ENCODE measurements around the gene AK2.
A peak's percentile ranks its signal among the peaks of the same experiment; 100 is the strongest.

Gene AK2

DNA sequence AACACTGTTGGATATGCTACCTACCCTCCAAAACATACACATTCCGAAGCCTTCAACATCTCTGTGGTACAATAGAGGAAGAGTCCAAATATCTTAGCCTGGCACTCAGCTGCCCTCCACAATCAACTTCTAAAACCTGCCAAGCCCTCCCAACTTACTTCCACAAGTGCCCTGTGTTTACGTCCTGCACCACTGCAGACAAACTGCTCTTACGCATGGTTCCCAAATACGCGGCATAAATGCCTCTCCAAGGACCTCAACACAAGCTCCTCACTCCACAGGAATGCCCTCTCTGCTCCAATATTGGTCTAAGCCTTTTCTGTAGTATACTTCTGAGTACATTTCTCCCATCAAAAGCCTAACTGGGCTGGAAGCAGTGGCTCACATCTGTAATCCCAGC, 6.8 kb downstream of the AK2 start:
- ChIA-PET CTCF (interaction anchor here (1.0 to 1.1 kb wide), 2 partner anchors 25 to 56 kb away, joined by 3 to 4 read pairs; no protein-coding TSS in a partner anchor), POLR2A (interaction anchor here (0.6 to 2.0 kb wide), 3 partner anchors 51 to 509 kb away, joined by 3 to 7 read pairs (median 6); partner anchors contain the start of gene AZIN2)
- H3K4me1 ChIP-seq (ENCODE audit: control insufficient read depth, insufficient read depth, low read length), result peaks cover 14% of the 10 kb centered on the region
- no peak for TF ChIP-seq ZNF76 (tag by site-specific recombination; IDR thresholded peaks at IDR 0.05; ENCODE audit: borderline replicate concordance, low read depth)
- no peak for TF ChIP-seq HOXC10 (CRISPR knock-in tag; IDR thresholded peaks at IDR 0.05)
- TF ChIP-seq, protein P1, sequence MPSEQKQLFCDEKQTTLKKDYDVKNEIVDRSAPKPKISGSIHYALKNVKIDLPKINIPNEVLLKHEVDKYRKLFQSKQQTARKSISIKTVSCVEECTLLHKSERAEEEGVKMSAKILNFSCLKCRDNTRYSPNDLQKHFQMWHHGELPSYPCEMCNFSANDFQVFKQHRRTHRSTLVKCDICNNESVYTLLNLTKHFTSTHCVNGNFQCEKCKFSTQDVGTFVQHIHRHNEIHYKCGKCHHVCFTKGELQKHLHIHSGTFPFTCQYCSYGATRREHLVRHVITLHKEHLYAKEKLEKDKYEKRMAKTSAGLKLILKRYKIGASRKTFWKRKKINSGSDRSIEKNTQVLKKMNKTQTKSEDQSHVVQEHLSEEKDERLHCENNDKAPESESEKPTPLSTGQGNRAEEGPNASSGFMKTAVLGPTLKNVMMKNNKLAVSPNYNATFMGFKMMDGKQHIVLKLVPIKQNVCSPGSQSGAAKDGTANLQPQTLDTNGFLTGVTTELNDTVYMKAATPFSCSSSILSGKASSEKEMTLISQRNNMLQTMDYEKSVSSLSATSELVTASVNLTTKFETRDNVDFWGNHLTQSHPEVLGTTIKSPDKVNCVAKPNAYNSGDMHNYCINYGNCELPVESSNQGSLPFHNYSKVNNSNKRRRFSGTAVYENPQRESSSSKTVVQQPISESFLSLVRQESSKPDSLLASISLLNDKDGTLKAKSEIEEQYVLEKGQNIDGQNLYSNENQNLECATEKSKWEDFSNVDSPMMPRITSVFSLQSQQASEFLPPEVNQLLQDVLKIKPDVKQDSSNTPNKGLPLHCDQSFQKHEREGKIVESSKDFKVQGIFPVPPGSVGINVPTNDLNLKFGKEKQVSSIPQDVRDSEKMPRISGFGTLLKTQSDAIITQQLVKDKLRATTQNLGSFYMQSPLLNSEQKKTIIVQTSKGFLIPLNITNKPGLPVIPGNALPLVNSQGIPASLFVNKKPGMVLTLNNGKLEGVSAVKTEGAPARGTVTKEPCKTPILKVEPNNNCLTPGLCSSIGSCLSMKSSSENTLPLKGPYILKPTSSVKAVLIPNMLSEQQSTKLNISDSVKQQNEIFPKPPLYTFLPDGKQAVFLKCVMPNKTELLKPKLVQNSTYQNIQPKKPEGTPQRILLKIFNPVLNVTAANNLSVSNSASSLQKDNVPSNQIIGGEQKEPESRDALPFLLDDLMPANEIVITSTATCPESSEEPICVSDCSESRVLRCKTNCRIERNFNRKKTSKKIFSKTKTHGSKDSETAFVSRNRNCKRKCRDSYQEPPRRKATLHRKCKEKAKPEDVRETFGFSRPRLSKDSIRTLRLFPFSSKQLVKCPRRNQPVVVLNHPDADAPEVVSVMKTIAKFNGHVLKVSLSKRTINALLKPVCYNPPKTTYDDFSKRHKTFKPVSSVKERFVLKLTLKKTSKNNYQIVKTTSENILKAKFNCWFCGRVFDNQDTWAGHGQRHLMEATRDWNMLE (tag by site-specific recombination; conservative IDR thresholded peaks at IDR 0.05; ENCODE audit: low read depth), result no peak
- TF ChIP-seq, protein P2, sequence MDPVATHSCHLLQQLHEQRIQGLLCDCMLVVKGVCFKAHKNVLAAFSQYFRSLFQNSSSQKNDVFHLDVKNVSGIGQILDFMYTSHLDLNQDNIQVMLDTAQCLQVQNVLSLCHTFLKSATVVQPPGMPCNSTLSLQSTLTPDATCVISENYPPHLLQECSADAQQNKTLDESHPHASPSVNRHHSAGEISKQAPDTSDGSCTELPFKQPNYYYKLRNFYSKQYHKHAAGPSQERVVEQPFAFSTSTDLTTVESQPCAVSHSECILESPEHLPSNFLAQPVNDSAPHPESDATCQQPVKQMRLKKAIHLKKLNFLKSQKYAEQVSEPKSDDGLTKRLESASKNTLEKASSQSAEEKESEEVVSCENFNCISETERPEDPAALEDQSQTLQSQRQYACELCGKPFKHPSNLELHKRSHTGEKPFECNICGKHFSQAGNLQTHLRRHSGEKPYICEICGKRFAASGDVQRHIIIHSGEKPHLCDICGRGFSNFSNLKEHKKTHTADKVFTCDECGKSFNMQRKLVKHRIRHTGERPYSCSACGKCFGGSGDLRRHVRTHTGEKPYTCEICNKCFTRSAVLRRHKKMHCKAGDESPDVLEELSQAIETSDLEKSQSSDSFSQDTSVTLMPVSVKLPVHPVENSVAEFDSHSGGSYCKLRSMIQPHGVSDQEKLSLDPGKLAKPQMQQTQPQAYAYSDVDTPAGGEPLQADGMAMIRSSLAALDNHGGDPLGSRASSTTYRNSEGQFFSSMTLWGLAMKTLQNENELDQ (tag by site-specific recombination; IDR thresholded peaks at IDR 0.05; ENCODE audit: low read depth), result no peak
- TF ChIP-seq ZNF670 (tag by site-specific recombination; IDR thresholded peaks at IDR 0.05; ENCODE audit: low read depth), result no peak
- TF ChIP-seq, protein P3, sequence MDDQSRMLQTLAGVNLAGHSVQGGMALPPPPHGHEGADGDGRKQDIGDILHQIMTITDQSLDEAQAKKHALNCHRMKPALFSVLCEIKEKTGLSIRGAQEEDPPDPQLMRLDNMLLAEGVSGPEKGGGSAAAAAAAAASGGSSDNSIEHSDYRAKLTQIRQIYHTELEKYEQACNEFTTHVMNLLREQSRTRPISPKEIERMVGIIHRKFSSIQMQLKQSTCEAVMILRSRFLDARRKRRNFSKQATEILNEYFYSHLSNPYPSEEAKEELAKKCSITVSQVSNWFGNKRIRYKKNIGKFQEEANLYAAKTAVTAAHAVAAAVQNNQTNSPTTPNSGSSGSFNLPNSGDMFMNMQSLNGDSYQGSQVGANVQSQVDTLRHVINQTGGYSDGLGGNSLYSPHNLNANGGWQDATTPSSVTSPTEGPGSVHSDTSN (CRISPR knock-in tag; IDR thresholded peaks at IDR 0.05), result no peak
- TF ChIP-seq GLI4 (tag by site-specific recombination; IDR thresholded peaks at IDR 0.05), result no peak
- TF ChIP-seq, protein P4, sequence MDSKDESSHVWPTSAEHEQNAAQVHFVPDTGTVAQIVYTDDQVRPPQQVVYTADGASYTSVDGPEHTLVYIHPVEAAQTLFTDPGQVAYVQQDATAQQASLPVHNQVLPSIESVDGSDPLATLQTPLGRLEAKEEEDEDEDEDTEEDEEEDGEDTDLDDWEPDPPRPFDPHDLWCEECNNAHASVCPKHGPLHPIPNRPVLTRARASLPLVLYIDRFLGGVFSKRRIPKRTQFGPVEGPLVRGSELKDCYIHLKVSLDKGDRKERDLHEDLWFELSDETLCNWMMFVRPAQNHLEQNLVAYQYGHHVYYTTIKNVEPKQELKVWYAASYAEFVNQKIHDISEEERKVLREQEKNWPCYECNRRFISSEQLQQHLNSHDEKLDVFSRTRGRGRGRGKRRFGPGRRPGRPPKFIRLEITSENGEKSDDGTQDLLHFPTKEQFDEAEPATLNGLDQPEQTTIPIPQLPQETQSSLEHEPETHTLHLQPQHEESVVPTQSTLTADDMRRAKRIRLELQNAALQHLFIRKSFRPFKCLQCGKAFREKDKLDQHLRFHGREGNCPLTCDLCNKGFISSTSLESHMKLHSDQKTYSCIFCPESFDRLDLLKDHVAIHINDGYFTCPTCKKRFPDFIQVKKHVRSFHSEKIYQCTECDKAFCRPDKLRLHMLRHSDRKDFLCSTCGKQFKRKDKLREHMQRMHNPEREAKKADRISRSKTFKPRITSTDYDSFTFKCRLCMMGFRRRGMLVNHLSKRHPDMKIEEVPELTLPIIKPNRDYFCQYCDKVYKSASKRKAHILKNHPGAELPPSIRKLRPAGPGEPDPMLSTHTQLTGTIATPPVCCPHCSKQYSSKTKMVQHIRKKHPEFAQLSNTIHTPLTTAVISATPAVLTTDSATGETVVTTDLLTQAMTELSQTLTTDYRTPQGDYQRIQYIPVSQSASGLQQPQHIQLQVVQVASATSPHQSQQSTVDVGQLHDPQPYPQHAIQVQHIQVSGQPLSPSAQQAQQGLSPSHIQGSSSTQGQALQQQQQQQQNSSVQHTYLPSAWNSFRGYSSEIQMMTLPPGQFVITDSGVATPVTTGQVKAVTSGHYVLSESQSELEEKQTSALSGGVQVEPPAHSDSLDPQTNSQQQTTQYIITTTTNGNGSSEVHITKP (tag by site-specific recombination; IDR thresholded peaks at IDR 0.05), result 0 out of 2 replicates have a peak, but pooled peaks have one; percentile 14
- TF ChIP-seq, protein P5, sequence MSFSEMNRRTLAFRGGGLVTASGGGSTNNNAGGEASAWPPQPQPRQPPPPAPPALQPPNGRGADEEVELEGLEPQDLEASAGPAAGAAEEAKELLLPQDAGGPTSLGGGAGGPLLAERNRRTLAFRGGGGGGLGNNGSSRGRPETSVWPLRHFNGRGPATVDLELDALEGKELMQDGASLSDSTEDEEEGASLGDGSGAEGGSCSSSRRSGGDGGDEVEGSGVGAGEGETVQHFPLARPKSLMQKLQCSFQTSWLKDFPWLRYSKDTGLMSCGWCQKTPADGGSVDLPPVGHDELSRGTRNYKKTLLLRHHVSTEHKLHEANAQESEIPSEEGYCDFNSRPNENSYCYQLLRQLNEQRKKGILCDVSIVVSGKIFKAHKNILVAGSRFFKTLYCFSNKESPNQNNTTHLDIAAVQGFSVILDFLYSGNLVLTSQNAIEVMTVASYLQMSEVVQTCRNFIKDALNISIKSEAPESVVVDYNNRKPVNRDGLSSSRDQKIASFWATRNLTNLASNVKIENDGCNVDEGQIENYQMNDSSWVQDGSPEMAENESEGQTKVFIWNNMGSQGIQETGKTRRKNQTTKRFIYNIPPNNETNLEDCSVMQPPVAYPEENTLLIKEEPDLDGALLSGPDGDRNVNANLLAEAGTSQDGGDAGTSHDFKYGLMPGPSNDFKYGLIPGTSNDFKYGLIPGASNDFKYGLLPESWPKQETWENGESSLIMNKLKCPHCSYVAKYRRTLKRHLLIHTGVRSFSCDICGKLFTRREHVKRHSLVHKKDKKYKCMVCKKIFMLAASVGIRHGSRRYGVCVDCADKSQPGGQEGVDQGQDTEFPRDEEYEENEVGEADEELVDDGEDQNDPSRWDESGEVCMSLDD (tag by site-specific recombination; IDR thresholded peaks at IDR 0.05), result no peak
- no peak for TF ChIP-seq ZNF274 (IDR thresholded peaks at IDR 0.05; ENCODE audit: low read length)
- TF ChIP-seq ZNF274 (tag by site-specific recombination; IDR thresholded peaks at IDR 0.05; ENCODE audit: borderline replicate concordance), result no peak
- TF ChIP-seq, protein P6, sequence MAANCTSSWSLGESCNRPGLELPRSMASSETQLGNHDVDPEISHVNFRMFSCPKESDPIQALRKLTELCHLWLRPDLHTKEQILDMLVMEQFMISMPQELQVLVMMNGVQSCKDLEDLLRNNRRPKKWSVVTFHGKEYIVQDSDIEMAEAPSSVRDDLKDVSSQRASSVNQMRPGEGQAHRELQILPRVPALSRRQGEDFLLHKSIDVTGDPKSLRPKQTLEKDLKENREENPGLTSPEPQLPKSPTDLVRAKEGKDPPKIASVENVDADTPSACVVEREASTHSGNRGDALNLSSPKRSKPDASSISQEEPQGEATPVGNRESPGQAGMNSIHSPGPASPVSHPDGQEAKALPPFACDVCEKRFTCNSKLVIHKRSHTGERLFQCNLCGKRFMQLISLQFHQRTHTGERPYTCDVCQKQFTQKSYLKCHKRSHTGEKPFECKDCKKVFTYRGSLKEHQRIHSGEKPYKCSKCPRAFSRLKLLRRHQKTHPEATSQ (tag by site-specific recombination; IDR thresholded peaks at IDR 0.05), result no peak
- no peak for TF ChIP-seq ZNF776 (tag by site-specific recombination; IDR thresholded peaks at IDR 0.05; ENCODE audit: borderline replicate concordance)
- peak; percentile 89; the same call in 1 of the 2 replicates for TF ChIP-seq ZNF600 (tag by site-specific recombination; IDR thresholded peaks at IDR 0.05)
- TF ChIP-seq RBAK (tag by site-specific recombination; IDR thresholded peaks at IDR 0.05), result no peak
- TF ChIP-seq ZNF792 (tag by site-specific recombination; IDR thresholded peaks at IDR 0.05), result no peak
- no peak for TF ChIP-seq ZNF610 (tag by site-specific recombination; IDR thresholded peaks at IDR 0.05; ENCODE audit: borderline replicate concordance)
- no peak for TF ChIP-seq EGR2 (tag by site-specific recombination; IDR thresholded peaks at IDR 0.05; ENCODE audit: low read depth)
- H3K27ac ChIP-seq (ENCODE audit: extremely low read depth, low read depth, low read length), result no peak overlapping the region
- H3K36me3 ChIP-seq (ENCODE audit: control insufficient read depth in 2 of 2, insufficient read depth in 1 of 2, low read length in 2 of 2), result peaks cover 0 to 66% of the 10 kb centered on the region in 2 experiments; a peak in 2 of 3 replicates
- no peaks in the 10 kb centered on the region for H3K9me3 ChIP-seq (ENCODE audit: control insufficient read depth, insufficient read depth, low read depth, low read length)
- H3K4me3 ChIP-seq (ENCODE audit: low read depth, low read length), result no peak overlapping the region

All from HEK293 (cell line).